HG03558 (cell line): Measurements from ENCODE around the gene KRT2.
"Not testable (repeated sequence)": the region's sequence is repeated elsewhere in the genome, so short reads cannot be mapped to it uniquely, and the experiment has no call there.

Experiments used
- ATAC-seq: cut with Tn5 transposase; IDR thresholded peaks from one replicate; pipeline ENCODE4 v1.9.1; 2021; ENCODE audit warnings: moderate number of reproducible peaks; ENCODE audit not compliant: unreplicated experiment; ENCODE audit errors: extremely low read depth

The KRT2 gene

DNA sequence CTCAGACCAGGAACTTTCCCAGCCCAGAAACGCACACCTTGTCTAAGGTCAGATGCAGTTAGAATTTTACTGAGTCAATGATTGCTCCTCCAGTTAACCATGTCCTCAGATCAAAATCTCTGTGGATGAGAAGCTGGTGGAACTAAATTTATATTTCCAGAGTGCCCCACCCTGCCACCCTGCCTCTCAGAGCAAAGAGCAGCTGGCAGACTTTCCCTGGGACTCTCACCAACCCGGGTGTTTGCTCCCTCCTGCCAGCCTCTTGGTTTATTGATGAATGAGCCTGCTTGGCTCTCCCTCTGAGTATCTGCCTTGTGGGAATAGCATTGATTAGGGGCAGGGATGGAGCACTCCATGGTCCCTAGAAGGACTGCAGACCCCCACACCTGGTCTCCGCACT is 34.1 kb upstream of the KRT2 start:
- ATAC-seq = no peak

DNA sequence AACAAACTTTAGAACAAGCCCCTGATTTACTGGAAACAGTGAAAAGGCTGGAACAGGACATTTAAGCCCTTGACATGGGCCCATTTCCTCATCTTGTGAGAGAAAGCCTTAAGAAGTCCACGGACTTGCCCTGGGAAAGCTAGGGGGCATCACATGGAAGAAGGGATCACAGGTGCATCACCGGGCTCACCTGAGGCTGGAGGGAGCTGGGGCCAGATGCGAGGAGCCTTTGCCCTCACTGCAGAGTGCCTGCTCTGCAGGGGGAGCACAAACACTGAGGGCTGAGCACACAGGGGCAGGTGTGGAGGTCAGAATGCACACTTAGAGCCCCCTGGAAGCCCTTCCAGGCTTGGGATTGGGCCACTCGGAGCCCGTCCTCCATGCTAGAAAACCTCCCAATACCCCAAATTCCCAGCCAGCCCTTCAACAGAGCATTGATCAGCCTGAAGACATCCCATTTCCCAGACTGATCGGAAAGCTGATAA is 33.4 kb upstream of the KRT2 start:
- no peak for ATAC-seq

DNA sequence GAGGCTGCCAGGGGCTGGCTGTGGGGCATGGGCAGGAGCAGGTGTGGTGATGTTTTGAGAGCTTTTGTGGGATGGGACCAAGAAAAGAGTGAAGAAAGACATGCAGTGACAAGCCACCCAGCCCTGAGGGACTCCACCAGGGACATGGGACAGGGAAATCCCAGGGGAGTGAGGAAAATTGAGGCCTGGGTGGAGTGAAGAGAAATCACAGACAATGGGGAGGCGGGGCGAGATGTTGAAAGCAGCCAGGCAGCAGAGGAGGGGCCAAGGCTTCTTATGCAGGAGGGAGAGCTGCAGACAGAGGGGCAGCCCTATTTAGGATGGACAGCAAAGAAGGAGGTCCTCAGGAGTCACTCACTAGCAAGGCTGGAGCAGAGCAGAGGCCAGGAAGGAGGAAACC is 32.4 kb upstream of the KRT2 start:
- ATAC-seq = no peak

DNA sequence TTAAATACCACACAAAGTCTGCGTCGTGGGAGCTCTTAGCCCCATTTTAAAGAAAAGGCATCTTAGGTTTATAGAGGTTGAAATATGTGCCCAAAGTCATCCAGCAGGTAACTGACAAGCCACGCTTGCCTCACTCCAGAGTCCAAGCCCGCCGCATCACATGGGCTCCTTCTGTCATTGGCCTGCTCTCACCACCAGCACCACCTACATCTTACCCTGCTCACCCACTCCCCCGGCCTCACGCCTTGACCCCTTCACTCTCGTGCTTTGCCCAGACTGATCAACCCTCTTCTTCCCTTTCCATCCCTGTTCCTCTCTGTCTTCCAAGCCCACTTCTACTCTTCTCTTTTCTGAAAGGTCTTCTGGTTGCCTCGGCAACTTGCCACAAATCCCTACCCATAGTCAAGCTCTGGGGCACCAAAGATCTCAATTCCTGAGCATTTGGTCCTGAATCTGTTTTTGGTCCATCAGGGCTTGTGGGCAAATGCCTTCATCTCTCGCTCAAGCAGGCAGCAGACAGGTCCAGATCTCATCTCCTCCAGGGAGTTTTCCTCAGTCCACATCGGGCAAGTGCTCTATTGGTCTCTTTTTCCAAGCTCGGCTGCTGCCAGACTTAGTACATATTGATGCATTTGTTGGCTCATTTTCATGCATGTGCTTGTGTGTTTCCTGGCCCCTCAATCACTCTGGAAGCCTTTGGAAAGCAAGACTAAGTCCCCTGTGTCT is 31.7 kb upstream of the KRT2 start:
- ATAC-seq = no peak

DNA sequence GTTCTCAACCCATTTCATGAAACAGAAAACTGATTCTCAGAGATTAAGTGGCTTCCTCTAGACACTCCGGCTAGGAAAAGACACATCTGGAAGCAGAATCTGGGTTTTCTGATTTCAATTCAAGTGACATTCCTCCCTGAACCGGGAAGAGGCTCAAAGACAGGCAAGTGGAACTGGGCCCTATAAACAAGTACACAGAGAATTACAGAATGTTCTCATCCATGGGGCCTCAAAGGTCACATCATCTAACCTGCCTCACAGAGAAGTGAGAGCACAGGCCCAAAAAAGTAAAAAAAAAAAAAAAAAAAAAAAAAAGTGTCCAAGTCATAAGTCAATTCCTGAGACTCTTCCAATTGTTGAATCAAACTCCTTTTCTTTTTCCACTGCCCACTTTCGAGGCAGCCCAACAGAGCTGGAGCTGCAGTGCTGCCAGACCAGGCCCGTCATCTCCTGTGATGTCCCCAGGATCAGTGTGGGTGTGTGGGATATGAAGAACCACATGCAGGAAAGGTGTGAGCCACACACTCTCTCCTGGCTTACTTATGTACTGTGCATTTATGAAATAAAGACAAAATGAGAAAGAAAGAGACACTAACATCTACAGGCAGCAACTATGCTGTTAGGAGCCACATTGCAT is 31.0 kb upstream of the KRT2 start:
- no peak for ATAC-seq

DNA sequence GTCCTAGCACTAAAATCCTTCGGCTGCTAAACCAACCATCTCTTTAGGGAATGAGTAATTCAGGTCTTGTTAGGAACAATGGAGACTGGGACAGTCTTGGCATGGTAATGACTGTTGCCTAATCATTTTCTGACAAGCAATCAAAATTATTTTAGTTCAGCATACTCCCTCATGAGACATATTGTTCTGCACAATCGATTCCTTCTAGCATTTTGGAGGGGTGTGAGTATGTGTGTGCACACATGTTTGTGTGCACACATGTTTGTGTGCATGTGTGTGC is 30.3 kb upstream of the KRT2 start:
- no peak for ATAC-seq

DNA sequence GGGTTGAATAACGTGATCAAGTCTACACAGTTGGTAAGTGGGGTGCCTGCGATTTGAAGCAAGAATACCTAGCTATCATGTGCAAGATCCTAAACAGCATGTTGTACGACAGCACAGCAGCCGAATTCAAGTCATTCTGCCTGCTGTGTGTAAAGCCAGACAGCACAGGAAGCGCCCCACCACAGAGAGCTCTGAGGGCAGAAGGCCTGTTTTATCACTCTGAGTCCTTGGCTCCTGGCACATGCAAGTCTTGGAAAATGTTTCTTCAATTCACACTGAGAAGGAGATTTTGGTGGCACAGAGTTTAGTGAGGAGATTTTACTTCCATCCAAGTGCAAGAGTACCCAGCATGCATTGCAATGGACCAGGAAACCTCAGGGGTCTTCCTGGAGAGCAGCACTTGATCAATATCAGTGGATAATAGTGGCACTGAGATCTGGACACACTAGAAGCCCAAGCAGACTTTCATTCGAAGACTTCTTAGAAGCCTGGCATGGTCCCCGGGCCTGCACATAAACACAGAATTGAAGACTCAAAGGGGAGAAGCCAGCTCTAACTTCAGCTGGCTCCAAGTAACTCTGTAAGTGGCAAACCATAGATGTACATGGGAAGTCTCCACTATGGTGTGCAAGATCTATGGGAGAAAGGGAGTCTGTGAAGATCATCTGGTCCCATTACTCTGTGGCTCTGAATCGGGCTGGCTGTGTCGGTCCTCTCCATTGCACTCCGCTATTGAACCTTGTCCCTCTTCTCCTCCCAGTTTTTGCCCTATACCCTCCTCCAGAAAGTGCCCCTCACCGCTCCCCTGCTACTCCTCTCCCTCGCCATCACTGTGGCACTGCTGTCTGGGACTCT is 29.7 kb upstream of the KRT2 start:
- ATAC-seq = no peak

DNA sequence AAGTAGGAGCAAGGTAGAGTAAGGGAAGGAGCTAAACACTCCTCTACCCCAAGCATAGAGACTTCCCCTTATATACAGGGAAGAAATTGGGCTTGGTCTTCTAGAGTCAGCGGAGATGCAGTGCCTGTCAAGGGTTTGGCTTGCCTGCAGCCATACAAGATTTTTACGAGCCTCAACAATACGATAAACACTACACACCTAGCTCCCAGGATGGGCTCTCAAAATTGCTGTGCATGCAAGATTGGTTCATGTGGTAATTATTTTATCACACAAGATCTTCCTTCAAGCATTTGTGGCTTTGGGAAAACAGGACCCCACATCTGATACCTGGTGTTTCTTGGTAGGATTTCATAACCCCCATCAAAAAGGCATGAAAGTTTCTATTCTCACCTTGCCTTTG is 28.4 kb upstream of the KRT2 start, which contains the start of gene KRT1:
Gene KRT1, minus strand, starts transcription at position 45 of the 400 bp plus-strand sequence. CDS start 59 bp downstream, outside the sequence.
- no peak for ATAC-seq

DNA sequence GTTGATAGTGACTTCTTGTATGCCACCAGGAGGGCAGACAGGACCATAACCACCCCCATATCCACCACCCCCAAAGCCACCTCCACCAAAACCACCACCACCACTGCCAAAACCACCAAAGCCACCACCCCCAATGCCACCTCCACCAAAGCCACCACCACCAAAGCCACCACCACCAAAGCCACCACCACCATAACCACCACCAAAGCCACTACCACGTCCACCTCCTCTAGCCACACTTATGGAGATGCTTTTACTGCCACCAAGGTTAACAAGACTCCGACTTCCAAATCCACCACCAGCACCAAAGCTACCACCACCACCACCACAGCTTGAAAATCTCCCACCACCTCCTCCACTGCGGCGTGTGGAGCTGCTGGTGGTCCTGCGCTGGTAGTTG is 27.9 kb upstream of the KRT2 start:
- no peak for ATAC-seq

DNA sequence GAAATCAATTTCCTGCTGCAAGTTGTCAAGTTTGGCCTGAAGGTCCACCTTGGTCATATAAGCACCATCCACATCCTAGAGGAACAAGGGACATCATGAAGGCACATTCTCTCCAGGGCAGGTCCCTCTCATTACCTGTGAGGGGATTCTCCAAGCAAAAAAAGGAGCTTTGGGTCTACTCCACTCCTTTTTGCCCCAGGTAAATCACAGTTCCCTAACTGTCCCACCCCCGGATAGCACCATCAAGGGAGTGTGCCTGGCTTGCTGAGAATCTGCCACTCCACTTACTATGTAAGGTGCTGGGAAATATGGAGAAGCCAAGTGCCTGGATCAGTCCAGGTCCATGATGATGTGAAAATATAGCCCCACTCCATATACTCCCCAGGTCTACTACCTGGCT is 25.7 kb upstream of the KRT2 start:
- ATAC-seq = no peak

DNA sequence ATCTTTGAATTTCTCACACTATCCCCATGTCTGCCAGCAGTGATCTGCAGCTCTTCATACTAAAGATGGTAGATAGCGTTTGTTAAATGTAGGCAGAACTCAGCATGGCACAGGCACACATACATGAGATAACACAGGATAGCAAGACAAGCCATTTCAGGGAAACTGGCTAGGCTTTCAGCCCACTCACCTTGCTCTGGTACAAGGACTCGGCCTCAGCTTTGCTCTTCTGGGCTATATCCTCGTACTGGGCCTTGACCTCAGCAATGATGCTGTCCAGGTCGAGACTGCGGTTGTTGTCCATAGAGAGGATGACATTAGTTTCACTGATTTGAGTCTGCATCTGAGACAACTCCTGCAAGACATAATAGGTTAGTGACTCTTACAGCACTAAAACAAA is 25.1 kb upstream of the KRT2 start:
- no peak for ATAC-seq

DNA sequence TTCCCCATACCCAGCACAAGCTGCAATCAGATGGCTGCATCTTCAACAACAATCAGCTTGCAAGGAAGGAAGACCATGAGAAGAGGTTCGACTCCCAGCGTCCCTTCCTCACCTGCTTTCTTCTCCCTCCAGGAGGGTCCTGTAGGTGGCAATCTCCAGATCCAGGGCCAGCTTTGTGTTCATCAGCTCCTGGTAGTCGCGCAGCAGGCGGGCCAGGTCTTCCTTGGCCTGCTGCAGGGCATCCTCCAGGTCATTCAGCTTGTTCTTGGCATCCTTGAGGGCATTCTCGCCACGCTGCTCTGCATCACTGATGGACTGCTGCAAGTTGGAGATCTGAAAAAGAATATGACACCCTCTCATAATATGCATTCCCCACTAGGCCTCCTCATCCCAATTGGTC is 24.2 kb upstream of the KRT2 start:
- ATAC-seq = no peak

DNA sequence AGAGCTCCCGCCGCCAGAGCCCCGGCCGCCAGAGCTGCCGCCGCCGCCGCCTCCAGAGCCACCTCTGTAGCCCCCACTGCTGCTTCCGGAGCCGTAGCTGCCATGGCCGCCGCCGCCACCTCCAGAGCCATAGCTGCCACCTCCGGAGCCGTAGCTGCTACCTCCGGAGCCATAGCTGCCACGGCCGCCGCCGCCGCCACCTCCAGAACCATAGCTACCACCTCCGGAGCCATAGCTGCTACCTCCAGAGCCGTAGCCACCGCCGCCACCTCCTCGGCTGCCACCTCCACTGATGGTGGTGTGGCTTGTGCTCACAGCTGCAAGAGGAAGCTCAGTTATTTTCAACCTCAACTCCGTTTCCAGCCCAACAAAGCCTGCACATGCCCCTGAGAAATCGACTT is 23.3 kb upstream of the KRT2 start:
- ATAC-seq = no peak

DNA sequence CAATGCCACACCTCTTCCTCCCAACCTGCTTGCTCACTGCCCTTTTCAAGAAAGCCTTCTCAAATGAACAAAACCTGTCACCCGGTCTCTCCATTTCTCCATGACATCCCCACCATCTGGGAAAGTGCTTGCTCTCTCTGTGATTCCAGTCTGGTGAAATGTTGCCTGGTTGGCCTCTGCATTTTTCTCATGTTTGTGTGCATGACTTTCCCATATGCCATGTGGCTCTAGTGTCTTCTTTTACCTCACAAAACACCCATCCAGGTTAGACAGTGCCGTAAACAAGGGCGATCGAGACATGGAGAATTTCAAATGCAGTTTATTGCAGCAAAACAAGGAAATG is 22.4 kb upstream of the KRT2 start:
- ATAC-seq = no peak

DNA sequence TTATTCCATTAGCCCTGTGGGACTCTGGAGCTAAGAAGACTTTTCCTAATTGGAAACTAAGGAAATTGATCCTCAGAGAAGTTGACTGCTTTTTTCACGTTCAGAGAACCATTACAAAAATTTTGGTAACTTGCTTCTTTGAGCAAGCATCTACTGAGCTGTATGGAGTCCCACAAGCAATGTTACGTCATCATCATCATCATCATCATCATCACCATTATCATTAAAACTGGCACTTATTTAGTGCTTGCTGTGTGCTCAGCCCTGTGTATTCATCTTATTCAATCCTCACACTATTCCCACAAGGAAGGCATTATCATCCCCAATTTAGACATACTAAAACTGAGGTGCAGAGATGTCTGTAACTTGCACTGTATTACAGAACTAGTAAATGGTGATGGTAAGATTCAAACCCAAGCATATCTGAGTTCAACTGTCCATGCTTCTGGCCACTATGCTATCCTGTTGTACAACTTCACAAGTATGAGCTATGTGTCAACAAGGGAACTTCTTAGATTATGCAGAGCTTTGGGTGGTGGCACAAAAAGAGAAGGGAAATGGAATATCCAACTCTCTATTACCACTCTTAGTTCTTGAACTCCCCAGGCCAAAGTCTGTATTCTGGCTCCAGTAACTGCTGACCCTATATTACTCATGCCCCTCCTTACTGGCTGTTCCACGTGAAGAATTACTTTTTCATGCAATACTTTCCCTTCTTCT is 21.9 kb upstream of the KRT2 start:
- ATAC-seq = no peak

DNA sequence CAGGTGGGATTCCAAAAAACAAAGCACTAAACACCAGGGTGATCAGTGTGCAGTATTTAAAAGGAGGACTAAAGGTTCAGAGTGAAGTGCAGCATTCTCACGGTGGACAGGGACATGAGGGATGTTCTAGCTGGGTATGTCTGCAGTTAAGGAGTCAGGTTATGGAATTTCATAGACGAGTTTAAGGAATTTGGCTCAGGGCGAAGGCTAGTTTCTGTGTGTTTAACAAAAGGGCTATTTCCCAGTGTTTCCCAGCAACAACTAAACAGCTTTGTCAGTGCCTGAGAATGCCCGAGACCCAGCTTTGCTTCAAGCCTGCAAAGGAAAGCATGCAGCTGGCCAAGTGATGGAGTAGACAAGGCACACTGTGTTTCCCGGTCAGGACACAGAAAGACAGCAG is 21.2 kb upstream of the KRT2 start:
- ATAC-seq = no peak

DNA sequence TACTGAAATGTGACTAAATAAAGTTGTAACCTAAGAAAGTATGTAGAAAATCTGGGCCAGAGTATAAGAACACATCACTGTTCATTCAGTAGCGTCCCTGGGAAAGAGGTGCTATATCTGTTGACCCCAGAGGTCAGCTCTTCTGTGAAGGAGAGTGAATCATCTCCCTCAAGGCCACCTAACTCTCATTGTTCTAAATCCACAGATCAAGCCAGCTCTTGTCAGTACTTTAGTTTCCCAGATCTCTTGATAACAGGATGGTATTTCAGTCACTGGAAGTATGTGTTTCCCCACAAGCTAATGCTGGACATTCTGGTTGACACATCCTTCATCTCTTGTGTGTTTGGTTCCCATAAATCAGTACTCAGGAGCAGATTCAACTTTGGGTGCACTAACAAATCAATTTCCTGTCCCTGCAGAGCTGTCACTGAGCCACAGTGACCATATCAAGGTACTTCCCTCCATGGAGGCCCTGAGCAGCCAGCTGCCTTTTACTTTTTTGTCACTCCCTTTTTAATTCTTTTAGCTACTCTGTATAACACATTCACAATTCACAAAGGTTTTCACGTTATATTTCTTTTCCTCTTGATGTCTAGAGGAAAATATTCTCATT is 20.4 kb upstream of the KRT2 start:
- no peak for ATAC-seq

DNA sequence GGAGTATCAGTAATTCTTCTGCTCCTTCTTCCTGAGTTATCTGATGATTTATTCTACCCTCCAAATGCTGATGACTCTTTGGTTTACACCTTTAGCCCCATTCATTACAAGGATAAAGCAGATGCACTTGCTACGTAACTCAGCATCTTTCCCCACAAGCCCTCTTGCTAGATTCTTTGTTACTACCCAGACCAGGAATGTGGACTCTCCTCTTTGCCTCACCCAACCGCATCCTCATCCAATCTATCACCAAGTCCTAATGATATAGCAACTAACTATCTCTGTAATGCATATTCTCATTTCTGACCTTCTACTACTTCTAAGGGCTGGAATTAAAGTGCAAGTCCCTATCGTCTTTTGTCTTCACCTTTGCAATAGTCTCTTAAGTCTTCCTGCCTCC is 18.9 kb upstream of the KRT2 start:
- ATAC-seq = no peak

DNA sequence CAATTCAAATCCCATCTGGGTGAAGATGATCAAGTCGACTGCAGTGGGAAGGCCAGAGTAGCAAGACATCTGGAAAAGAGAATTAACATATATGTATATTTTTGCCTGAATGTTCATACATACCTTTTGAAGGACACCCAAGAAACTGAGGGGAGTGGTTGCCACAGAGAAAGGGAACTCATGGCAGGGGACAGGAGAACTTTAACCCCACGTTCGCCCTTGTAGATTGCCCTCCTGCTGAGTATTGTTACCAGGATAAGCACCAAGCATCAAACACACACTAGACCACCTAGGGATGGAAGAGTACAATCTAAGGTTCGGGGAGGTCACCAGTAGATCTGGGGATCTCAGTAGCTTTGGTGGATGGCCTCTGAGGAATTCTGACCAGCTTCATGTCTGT is 18.5 kb upstream of the KRT2 start:
- no peak for ATAC-seq

DNA sequence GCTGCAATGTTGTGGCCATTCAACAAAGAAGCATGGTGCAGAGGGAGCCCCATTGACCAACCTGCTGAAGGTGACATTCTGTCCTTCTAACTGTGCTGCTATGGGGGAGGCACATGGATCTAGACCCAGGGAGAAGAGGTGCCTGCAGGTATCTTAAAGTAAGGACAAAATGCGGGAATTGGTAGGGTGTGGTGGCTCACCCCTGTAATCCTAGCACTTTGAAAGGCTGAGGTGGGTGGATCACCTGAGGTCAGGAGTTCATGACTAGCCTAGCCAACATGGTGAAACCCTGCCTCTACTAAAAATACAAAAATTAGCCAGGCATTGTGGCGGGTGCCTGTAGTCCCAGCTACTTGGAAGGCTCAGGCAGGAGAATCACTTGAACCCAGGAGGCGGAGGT is 17.9 kb upstream of the KRT2 start:
- ATAC-seq = not testable (repeated sequence)
